ENCODE data around the gene SPAG9. TPM values are rescaled to one million over a fixed set of nuclear protein-coding genes. Genes with fewer than 3 reads are reported as not detected.
"Not testable (repeated sequence)": the region's sequence is repeated elsewhere in the genome, so short reads cannot be mapped to it uniquely, and the experiment has no call there.

Gene SPAG9
- total RNA-seq, 1 experiment from 2014 or later, result 90.5 TPM

DNA sequence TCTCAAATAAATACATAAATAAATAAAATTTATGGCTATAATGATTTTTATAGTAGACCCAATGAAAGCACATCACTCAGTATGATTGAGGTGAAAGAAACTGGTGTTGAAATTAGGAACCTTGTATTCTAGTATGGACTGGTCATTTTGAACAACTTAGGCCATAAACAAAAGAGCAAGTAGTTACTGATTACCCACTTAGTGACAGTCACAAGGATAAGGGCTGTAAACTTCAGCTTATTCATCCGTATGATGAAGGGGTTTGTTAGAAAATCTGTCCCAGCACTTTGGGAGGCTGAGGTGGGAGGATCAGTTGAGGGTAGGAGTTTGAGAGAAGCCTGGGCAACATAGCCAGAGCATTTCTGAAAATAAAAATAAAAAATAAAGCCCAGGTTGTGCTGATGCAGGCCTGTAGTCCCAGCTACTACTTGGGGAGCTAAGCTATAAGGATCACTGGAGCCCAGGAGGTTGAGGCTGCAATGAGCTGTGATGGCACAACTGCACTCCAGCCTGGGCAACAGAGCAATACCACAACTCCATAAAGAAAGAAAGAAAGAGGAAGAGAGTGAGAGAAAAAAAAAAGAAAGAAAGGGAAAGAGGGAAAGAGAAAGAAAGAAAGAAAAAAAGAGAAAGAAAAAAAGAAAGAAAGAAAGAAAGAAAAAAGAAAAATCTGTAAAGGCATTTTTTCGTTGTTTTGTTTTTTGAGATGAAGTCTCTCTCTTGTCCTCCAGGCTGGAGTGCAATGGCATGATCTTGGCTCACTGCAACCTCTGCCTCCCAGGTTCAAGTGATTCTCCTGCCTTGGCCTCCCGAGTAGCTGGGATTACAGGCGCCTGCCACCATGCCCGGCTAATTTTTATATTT lies 4.2 kb upstream of the SPAG9 start:
- Histone ChIP-seq H3K9ac (ENCODE audit: low read length) (no peak overlapping the region), H2AFZ (ENCODE audit: low read length) (no peak overlapping the region), H3K4me2 (ENCODE audit: low read length) (no peak overlapping the region), H3K27me3 (ENCODE audit: low read length) (no peaks in the 10 kb centered on the region), H3K9me2 (replicated peaks; ENCODE audit: low read length) (no peaks in the 10 kb centered on the region), H3K4me1 (ENCODE audit: insufficient read depth, low read length) (peaks cover 20% of the 10 kb centered on the region), H3K4me3 (ENCODE audit: low read length) (no peak overlapping the region), H3K27ac (ENCODE audit: low read length) (no peak overlapping the region), H3K9me3 (ENCODE audit: low read length) (no peaks in the 10 kb centered on the region), H3K79me2 (ENCODE audit: low read length) (peaks cover 7% of the 10 kb centered on the region), H4K20me1 (ENCODE audit: low read length) (peaks cover 3% of the 10 kb centered on the region), H3F3A (ENCODE audit: low read length, unreplicated experiment) (peaks cover 4% of the 10 kb centered on the region), H3K36me3 (ENCODE audit: low read depth, low read length) (no peaks in the 10 kb centered on the region)
- BruUV-seq (replicated peaks), result no TSS peak
- intact Hi-C loops (cut with micrococcal nuclease), result no loop called here
- CTCF ChIA-PET, result interaction anchor here (0.6 kb wide), 1 partner anchor 28 kb away, joined by 5 read pairs; the partner anchor contains the start of gene NME1
- POLR2A ChIA-PET (ENCODE audit: unreplicated experiment), result interaction anchor here (0.7 kb wide), 1 partner anchor 30 kb away, joined by 3 read pairs; no protein-coding TSS in a partner anchor
- ATAC-seq, result no peak
- TF ChIP-seq EZH2phosphoT487 (IDR thresholded peaks at IDR 0.05; ENCODE audit: borderline replicate concordance, low read length) (no peak), EZH2 (IDR thresholded peaks at IDR 0.05; ENCODE audit: low read length, unreplicated experiment) (no peak)
- TF ChIP-seq, protein P1, sequence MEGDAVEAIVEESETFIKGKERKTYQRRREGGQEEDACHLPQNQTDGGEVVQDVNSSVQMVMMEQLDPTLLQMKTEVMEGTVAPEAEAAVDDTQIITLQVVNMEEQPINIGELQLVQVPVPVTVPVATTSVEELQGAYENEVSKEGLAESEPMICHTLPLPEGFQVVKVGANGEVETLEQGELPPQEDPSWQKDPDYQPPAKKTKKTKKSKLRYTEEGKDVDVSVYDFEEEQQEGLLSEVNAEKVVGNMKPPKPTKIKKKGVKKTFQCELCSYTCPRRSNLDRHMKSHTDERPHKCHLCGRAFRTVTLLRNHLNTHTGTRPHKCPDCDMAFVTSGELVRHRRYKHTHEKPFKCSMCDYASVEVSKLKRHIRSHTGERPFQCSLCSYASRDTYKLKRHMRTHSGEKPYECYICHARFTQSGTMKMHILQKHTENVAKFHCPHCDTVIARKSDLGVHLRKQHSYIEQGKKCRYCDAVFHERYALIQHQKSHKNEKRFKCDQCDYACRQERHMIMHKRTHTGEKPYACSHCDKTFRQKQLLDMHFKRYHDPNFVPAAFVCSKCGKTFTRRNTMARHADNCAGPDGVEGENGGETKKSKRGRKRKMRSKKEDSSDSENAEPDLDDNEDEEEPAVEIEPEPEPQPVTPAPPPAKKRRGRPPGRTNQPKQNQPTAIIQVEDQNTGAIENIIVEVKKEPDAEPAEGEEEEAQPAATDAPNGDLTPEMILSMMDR (conservative IDR thresholded peaks at IDR 0.05; ENCODE audit: low read depth, low read length), result no peak
- no peak for DNase-seq

DNA sequence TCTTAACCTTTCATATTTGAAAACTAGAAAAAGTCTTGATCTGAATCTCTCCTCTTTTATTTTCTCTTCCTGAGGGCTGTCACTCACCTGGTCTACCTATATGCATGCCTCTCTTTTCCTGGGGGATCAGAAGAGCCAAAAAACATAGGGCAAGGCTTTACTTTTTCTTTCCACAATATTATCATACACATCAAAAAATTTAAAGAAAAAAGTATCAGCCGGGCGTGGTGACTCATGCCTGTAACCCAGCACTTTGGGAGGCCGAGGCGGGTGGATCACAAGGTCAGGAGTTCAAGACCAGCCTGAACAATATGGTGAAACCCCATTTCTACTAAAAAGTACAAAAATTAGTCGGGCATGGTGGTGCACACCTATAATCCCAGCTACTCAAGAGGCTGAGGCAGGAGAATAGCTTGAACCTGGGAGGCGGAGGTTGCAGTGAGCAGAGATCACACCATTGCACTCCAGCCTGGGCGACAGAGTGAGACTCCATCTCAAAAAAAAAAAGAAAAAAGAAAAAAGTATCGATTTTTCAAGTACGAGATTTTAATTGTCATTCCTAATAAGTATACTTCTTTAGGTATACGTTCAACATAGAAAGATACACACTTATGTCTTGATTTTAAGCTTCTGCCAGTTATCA lies 1.9 kb upstream of the SPAG9 start:
- H3K9me2 ChIP-seq (replicated peaks; ENCODE audit: low read length); H3F3A ChIP-seq (ENCODE audit: low read length, unreplicated experiment); intact Hi-C loops (cut with micrococcal nuclease); DNase-seq; H3K36me3 ChIP-seq (ENCODE audit: low read depth, low read length); ATAC-seq; H3K27me3 ChIP-seq (ENCODE audit: low read length); H3K9me3 ChIP-seq (ENCODE audit: low read length); BruUV-seq (replicated peaks): not testable (repeated sequence)
- Histone ChIP-seq H4K20me1 (ENCODE audit: low read length) (peaks cover 26% of the 10 kb centered on the region), H3K9ac (ENCODE audit: low read length) (peak overlapping the region; percentile 96), H3K4me2 (ENCODE audit: low read length) (peak overlapping the region; percentile 99), H3K4me3 (ENCODE audit: low read length) (peak overlapping the region; percentile 77), H3K27ac (ENCODE audit: low read length) (peak overlapping the region; percentile 98), H3K4me1 (ENCODE audit: insufficient read depth, low read length) (peaks cover 35% of the 10 kb centered on the region), H3K79me2 (ENCODE audit: low read length) (peaks cover 30% of the 10 kb centered on the region), H2AFZ (ENCODE audit: low read length) (peak overlapping the region; percentile 64)
- CTCF ChIA-PET, result interaction anchor here (2.8 kb wide), 1 partner anchor 31 kb away, joined by 29 read pairs; the partner anchor contains the start of gene NME1
- POLR2A ChIA-PET (ENCODE audit: unreplicated experiment), result interaction anchor here (0.6 to 1.7 kb wide), 2 partner anchors 37 to 59 kb away, joined by 5 to 10 read pairs; no protein-coding TSS in a partner anchor

DNA sequence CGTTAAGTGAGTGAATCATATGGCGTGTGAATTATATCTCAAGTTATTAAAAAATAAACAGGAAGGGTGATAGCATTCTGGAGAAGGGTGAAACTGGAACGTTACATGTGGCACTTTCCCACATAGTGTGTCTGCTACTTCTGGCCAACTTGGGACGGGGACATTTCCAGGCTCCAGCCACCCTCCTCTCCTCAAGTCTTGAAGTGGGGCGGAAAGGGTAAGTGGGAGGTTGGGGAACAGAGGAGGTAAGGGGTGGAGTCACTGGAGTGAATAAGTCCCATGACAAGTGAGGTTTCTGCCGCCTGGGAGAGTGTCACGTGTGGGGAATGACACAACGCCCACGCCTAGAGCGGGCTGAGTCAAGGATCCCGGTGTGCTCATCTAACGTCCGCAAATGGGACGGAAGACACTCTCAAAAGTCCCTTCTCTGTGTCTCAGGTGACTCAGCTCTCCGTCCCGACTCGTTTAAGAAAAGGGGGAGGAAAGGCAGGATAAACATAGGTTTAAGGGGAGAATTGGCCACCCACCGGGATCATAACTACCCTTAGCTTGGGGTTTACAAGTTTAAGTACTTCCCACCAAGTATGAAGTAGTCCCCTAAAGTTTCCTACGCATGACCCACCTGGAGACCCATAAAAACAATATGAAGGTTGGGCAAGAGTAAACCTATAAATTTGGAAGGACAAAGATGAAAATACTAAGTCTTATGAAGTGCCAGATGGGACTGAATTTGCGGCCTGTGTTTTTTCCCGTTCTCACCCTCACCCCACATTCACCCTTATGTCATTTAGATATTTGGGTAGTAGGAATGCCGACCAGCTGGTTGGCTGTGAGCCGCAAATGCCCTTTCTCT lies 1.2 kb upstream of the SPAG9 start:
- Histone ChIP-seq H2AFZ (ENCODE audit: low read length) (peak overlapping the region; percentile 67), H3K27me3 (ENCODE audit: low read length) (no peaks in the 10 kb centered on the region), H3K36me3 (ENCODE audit: low read depth, low read length) (no peaks in the 10 kb centered on the region), H3K4me3 (ENCODE audit: low read length) (peak overlapping the region; percentile 77), H3K27ac (ENCODE audit: low read length) (peak overlapping the region; percentile 98), H3K9me3 (ENCODE audit: low read length) (no peaks in the 10 kb centered on the region), H3K4me2 (ENCODE audit: low read length) (peak overlapping the region; percentile 99), H3K4me1 (ENCODE audit: insufficient read depth, low read length) (peaks cover 35% of the 10 kb centered on the region), H3K79me2 (ENCODE audit: low read length) (peaks cover 37% of the 10 kb centered on the region), H4K20me1 (ENCODE audit: low read length) (peaks cover 32% of the 10 kb centered on the region), H3K9ac (ENCODE audit: low read length) (peak overlapping the region; percentile 96), H3F3A (ENCODE audit: low read length, unreplicated experiment) (peaks cover 4% of the 10 kb centered on the region), H3K9me2 (replicated peaks; ENCODE audit: low read length) (no peaks in the 10 kb centered on the region)
- CTCF ChIA-PET, result interaction anchor here (1.3 to 2.8 kb wide), 2 partner anchors 31 to 65 kb away, joined by 4 to 29 read pairs; partner anchors contain the start of gene NME1
- TF ChIP-seq EZH2phosphoT487 (IDR thresholded peaks at IDR 0.05; ENCODE audit: borderline replicate concordance, low read length), result no peak
- no peak for TF ChIP-seq EZH2 (IDR thresholded peaks at IDR 0.05; ENCODE audit: low read length, unreplicated experiment)
- TF ChIP-seq, protein P1 (conservative IDR thresholded peaks at IDR 0.05; ENCODE audit: low read depth, low read length), result no peak
- DNase-seq (peak; percentile 99), ATAC-seq (peak; percentile 68)
- intact Hi-C loops (cut with micrococcal nuclease), result loop anchor here (1.0 to 2.0 kb wide), 4 partner anchors 31 to 65 kb away; partner anchors contain the start of genes NME1 and NME2
- no TSS peak for BruUV-seq (replicated peaks)
- POLR2A ChIA-PET (ENCODE audit: unreplicated experiment), result interaction anchor here (0.6 to 2.0 kb wide), 6 partner anchors 26 to 259 kb away, joined by 5 to 23 read pairs (median 8); partner anchors contain the start of gene NME1
